Smooth muscle cell (in vitro differentiated cells): ENCODE measurements around the gene MR1. TPM values are rescaled to one million over a fixed set of nuclear protein-coding genes. Genes with fewer than 3 reads are reported as not detected.

Experiments
- DNase-seq: peaks from one replicate; lab custom pipeline; 2025; ENCODE audit not compliant: unreplicated experiment; lab: John Stamatoyannopoulos, UW
- H2AFZ ChIP-seq: fragments of 200-600 bp; sonication (generic); 2 replicates; pipeline ENCODE4 v1.6.0; 2016; ENCODE audit warnings: antibody characterized with exemption, low read depth, mild to moderate bottlenecking
- H3F3A ChIP-seq: fragments of 200-600 bp; sonication (generic); 2 replicates; pipeline ENCODE4 v1.6.0; 2017; ENCODE audit warnings: antibody characterized with exemption, low read depth
- H3K27ac ChIP-seq: fragments of 200-600 bp; sonication (generic); 2 replicates; pipeline ENCODE4 v1.5.1; 2016; ENCODE audit warnings: low read depth, mild to moderate bottlenecking
- H3K27me3 ChIP-seq: fragments of 200-600 bp; sonication (generic); 2 replicates; pipeline ENCODE4 v1.6.1; 2016; ENCODE audit warnings: low read depth, mild to moderate bottlenecking
- H3K36me3 ChIP-seq: fragments of 200-600 bp; sonication (generic); 2 replicates; pipeline ENCODE4 v1.5.1; 2016; ENCODE audit warnings: low read depth
- H3K4me1 ChIP-seq: fragments of 200-600 bp; sonication (generic); 2 replicates; pipeline ENCODE4 v1.5.1; 2016; ENCODE audit warnings: low read depth
- H3K4me2 ChIP-seq: fragments of 200-600 bp; sonication (generic); 2 replicates; pipeline ENCODE4 v1.6.0; 2016; ENCODE audit warnings: mild to moderate bottlenecking
- H3K4me3 ChIP-seq: fragments of 200-600 bp; sonication (generic); 2 replicates; pipeline ENCODE4 v1.5.1; 2016; ENCODE audit warnings: mild to moderate bottlenecking
- H3K79me2 ChIP-seq: fragments of 200-600 bp; sonication (generic); 2 replicates; pipeline ENCODE4 v1.6.0; 2016; ENCODE audit warnings: low read depth, mild to moderate bottlenecking
- H3K9ac ChIP-seq: fragments of 200-600 bp; sonication (generic); 2 replicates; pipeline ENCODE4 v1.6.0; 2016; ENCODE audit warnings: low read depth
- H3K9me3 ChIP-seq: fragments of 200-600 bp; sonication (generic); replicated peaks from 2 replicates; pipeline ENCODE4 v1.5.1; 2016; ENCODE audit warnings: low read depth
- H4K20me1 ChIP-seq: fragments of 200-600 bp; sonication (generic); 2 replicates; pipeline ENCODE4 v1.6.0; 2016; ENCODE audit warnings: low read depth
- CTCF ChIP-seq: fragments of 200-600 bp; sonication (generic); IDR thresholded peaks from 2 replicates; pipeline ENCODE4 v1.5.1; 2017; ENCODE audit warnings: borderline replicate concordance, mild to moderate bottlenecking, antibody characterized with exemption; ENCODE audit not compliant: insufficient read depth, poor library complexity, severe bottlenecking
- WGBS: methylation state at CpG from one replicate; pipeline ENCODE4 v1.1.7; 2016; ENCODE audit warnings: low lambda C conversion rate; 5-methylcytosine and 5-hydroxymethylcytosine counted together
- polyA plus RNA-seq: library from polyadenylated mRNA; unstranded; fragments of >200 nt; fragmentation: Nextera tagmentation; extraction: Ambion mirVana; gene quantifications from 2 replicates; pipeline ENCODE4 v1.2.1, GENCODE V29; 2016
- total RNA-seq: library from RNA; depleted of rRNA; stranded (reverse); fragments of >200 nt; gene quantifications from 2 replicates; pipeline ENCODE4 v1.2.3, GENCODE V29; 2014

Gene MR1
- total and polyA plus RNA-seq, 2 experiments from 2014 or later: 0.26 to 2.1 TPM

GRCh38 chr1:181110013-181110412 lies 76.2 kb downstream of the MR1 start:
- Histone ChIP-seq H3K36me3 (no peaks in the 10 kb centered on the region), H3K4me3 (no peak overlapping the region), H3K9ac (no peak overlapping the region), H3F3A (peaks cover 9% of the 10 kb centered on the region), H3K9me3 (no peaks in the 10 kb centered on the region), H3K4me2 (no peak overlapping the region), H4K20me1 (no peaks in the 10 kb centered on the region), H3K79me2 (no peaks in the 10 kb centered on the region), H3K27me3 (no peaks in the 10 kb centered on the region), H3K4me1 (peaks cover 20% of the 10 kb centered on the region), H2AFZ (no peak overlapping the region), H3K27ac (no peak overlapping the region)
- no peak for DNase-seq
- TF ChIP-seq CTCF: no peak
- WGBS: 80% methylated on average over 2 of the region's 2 CpGs

Other genes with a start within 250 kb of the MR1 start
- 3.2 and 8.4 TPM in 2 replicates for gene KIAA1614, start 121.1 kb upstream of the MR1 start, total RNA-seq
- 2.9 and 6.8 TPM in 2 replicates for gene KIAA1614, start 121.1 kb upstream of the MR1 start, polyA plus RNA-seq
- 16.9 and 19.2 TPM in 2 replicates for gene STX6, start 11.1 kb upstream of the MR1 start, total RNA-seq
- gene STX6, start 11.1 kb upstream of the MR1 start, polyA plus RNA-seq: 9.3 and 12.2 TPM in 2 replicates
- gene IER5, start 54.7 kb downstream of the MR1 start, total RNA-seq: 32.6 and 35.1 TPM in 2 replicates
- 39.9 and 56.2 TPM in 2 replicates for gene IER5, start 54.7 kb downstream of the MR1 start, polyA plus RNA-seq